PC-3 (cell line): ENCODE data around the gene NDUFA8.

Source experiments
- CTCF ChIP-seq: fragments of 300-600 bp; sonication (generic); conservative IDR thresholded peaks from 2 replicates; pipeline ENCODE4 v1.5.1; 2017; ENCODE audit warnings: antibody characterized with exemption, low read depth, mild to moderate bottlenecking, low read length
- EZH2 ChIP-seq: fragments of 300-600 bp; sonication (generic); IDR thresholded peaks from one replicate; pipeline ENCODE4 v1.6.1; 2017; ENCODE audit warnings: antibody characterized with exemption, mild to moderate bottlenecking, low read length; ENCODE audit not compliant: unreplicated experiment
- EZH2phosphoT487 ChIP-seq: fragments of 300-600 bp; sonication (generic); IDR thresholded peaks from 2 replicates; pipeline ENCODE4 v1.6.1; 2018; ENCODE audit warnings: mild to moderate bottlenecking, antibody characterized with exemption, low read length, borderline replicate concordance

- no peak for TF ChIP-seq CTCF
- no peak for TF ChIP-seq EZH2
- no peak for TF ChIP-seq EZH2phosphoT487
These were observed 31.2 kb upstream of the NDUFA8 start for GRCh38 chr9:122190597-122191381.
